Activated T-helper 1 cell treated with anti-CD3 and anti-CD28 coated beads, Interleukin-12 subunit alpha, Interleukin-12 subunit beta, Interleukin-2, Interleukin-4 antibody, amounts not matched to agents 30 ng/mL and 10 ng/mL and 1 ng/mL, durations not matched to agents 14 hours and 24 hours and 36 hours (primary cell): ENCODE data around the gene FRMD4A. TPM values are rescaled to one million over a fixed set of nuclear protein-coding genes. Genes with fewer than 3 reads are reported as not detected.

Experiments
- DNase-seq: peaks from one replicate; pipeline ENCODE4 v3.0.0; 2021; ENCODE audit warnings: low spot score
- H3K27ac Mint-ChIP-seq: one replicate; pipeline ENCODE4 v1.8.0; 2021; ENCODE audit warnings: mild to moderate bottlenecking, mixed read lengths
- H3K27me3 Mint-ChIP-seq: one replicate; pipeline ENCODE4 v1.8.0; 2022; ENCODE audit warnings: mild to moderate bottlenecking, moderate library complexity, mixed read lengths; ENCODE audit not compliant: insufficient read depth
- H3K36me3 Mint-ChIP-seq: one replicate; pipeline ENCODE4 v1.8.0; 2021; ENCODE audit warnings: low read depth, mixed read lengths
- H3K4me1 Mint-ChIP-seq: one replicate; pipeline ENCODE4 v1.8.0; 2021; ENCODE audit warnings: low read depth, mixed read lengths
- H3K4me3 Mint-ChIP-seq: one replicate; pipeline ENCODE4 v1.8.0; 2021; ENCODE audit warnings: mild to moderate bottlenecking, moderate library complexity, mixed read lengths
- H3K9me3 Mint-ChIP-seq: one replicate; pipeline ENCODE4 v1.8.0; 2021; ENCODE audit warnings: mixed read lengths
- intact Hi-C: fragments of 100-400 bp; cut with micrococcal nuclease; formaldehyde crosslinking; loops from one replicate; pipeline ENCODE4 v1.15.1; 2024
- total RNA-seq: library from RNA; stranded (reverse); gene quantifications from 2 replicates; pipeline ENCODE4 v1.2.3, GENCODE V29; 2022

Gene FRMD4A
- total RNA-seq, 1 donor from 2014 or later, result 0.31 TPM

DNA sequence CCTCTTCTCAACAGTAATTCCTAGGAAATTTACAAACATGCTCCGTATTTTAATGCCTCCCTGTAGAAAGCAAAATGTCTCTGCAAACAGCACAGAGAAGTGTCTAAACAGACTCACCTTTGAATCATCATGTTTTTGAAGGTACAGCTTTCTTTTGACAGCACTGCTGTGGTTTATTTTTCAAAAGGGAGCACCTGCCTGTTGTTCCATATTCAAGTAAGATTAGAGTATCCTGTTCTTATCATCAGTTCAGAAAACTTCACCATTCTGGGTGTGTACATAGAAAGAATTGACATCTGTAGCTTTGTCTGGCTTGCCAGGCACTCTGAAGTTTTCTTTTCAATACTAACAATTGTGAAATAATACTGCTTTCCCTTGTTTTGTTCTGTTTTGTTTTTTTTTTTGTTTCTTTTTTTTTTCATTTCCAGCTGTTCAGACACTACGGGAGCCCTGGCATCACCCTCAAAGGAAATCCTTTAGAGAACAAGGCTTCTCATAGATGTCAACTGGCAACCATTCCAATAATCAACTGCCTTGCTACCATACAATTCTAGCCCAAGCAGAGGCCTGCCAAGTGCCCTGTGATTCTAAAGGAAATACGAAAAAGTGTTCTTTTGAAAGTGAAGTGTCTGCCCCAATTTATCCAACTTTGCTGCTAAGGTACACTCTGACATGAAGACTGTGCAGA is 468.0 kb downstream of the FRMD4A start:
- H3K27me3 Mint-ChIP-seq, result peaks cover 7% of the 10 kb centered on the region

DNA sequence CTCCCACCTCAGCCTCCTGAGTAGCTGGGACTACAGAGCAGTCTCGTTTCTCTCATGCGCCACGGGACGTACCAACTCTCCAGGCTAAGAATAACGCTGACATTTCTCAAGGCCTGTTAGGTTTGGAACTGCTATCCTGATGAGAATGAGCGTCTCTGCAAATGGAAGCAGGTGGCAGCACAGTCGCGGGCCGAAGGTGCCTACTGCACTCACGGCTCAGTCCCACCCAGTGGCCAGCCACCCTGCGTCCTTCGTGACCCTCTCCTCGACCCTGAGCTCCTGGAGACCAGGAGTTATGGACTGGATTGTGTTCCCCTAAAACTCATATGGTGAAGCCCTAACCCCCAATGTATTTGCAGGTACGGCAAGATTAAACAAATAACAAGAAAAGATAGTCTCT is 469.8 kb downstream of the FRMD4A start:
- H3K27me3 Mint-ChIP-seq, result peaks cover 7% of the 10 kb centered on the region
- no peaks in the 10 kb centered on the region for H3K4me1 Mint-ChIP-seq
- H3K9me3 Mint-ChIP-seq, result no peaks in the 10 kb centered on the region
- H3K27ac Mint-ChIP-seq, result no peak overlapping the region
- no peaks in the 10 kb centered on the region for H3K36me3 Mint-ChIP-seq
- intact Hi-C loops, result no loop called here
- no peak overlapping the region for H3K4me3 Mint-ChIP-seq
- no peak for DNase-seq

More for the DNA sequence above, 468.0 kb downstream of the FRMD4A start:
- no peaks in the 10 kb centered on the region for H3K4me1 Mint-ChIP-seq
- no peak overlapping the region for H3K27ac Mint-ChIP-seq
- intact Hi-C loops, result no loop called here
- no peaks in the 10 kb centered on the region for H3K36me3 Mint-ChIP-seq
- H3K9me3 Mint-ChIP-seq, result no peaks in the 10 kb centered on the region
- no peak overlapping the region for H3K4me3 Mint-ChIP-seq
- no peak for DNase-seq

GRCh38 chr10:13859979-13860654 is 470.6 kb downstream of the FRMD4A start:
- Mint-ChIP-seq H3K4me1 (no peaks in the 10 kb centered on the region), H3K9me3 (no peaks in the 10 kb centered on the region), H3K36me3 (no peaks in the 10 kb centered on the region), H3K4me3 (no peak overlapping the region), H3K27me3 (peaks cover 7% of the 10 kb centered on the region), H3K27ac (no peak overlapping the region)
- intact Hi-C loops, result no loop called here
- DNase-seq, result no peak

DNA sequence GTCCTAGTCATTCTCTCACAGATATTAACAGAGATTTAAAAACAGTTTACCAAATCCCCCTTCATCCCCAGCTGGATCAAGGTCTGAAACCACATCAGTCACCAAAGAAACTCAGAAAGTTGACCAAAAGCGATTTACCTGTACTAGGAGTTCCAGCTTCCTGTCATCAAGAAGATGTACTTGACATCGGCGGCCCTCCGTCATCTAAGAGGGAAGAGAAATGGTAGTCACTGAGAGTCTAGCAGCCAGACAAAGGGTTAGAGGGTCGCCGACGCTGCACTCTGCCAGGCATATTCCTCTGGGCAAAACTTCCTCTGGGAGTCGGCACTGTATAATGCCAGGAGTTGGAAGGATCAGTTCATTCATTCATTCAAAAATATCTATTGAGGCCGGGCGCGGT is 472.0 kb downstream of the FRMD4A start:
- Mint-ChIP-seq H3K36me3 (no peaks in the 10 kb centered on the region), H3K4me3 (no peak overlapping the region), H3K9me3 (no peaks in the 10 kb centered on the region), H3K4me1 (no peaks in the 10 kb centered on the region), H3K27ac (no peak overlapping the region), H3K27me3 (peaks cover 3% of the 10 kb centered on the region)
- no peak for DNase-seq
- intact Hi-C loops, result no loop called here

DNA sequence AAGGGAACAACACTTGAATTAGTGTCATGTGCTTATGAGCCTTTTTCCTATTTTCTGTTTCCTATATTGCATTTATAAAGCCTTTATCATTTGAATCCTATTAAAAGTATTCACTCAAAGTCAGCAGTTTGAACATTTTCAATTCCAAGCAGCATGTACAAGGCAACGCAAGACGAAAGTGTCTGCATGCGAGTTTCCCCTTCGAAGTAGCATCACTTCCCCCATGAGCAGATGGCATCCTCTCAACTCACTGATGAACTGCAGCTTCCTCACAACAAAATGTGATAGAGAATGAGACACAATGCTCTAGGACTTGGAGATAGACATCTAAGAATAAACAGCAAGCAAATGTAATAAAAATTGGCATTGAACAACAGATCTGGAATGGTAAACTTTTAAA is 473.3 kb downstream of the FRMD4A start:
- Mint-ChIP-seq H3K4me1 (no peaks in the 10 kb centered on the region), H3K27ac (no peak overlapping the region), H3K27me3 (peaks cover 3% of the 10 kb centered on the region), H3K4me3 (no peak overlapping the region), H3K36me3 (no peaks in the 10 kb centered on the region), H3K9me3 (no peaks in the 10 kb centered on the region)
- DNase-seq, result no peak
- intact Hi-C loops, result no loop called here

DNA sequence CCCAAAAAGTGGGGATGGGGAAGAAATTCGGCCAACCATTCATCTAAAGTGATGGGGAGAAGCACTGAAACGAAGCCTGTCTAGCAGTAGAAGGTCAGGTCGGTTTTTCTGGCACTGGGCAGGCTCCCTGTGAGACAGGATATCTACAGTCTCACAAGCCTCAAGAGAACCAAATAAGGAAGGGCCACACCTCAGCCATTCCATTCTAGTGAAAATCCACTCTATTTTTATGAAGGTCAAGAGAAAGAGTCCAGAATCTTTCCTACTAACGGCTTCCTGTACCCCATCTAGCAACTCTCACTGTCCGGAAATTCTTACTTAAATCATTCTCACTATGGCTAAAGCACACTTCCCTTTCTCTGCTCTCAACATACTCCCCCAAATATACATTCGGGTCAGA is 476.9 kb downstream of the FRMD4A start:
- Mint-ChIP-seq H3K4me1 (no peaks in the 10 kb centered on the region), H3K27me3 (peaks cover under 1% of the 10 kb centered on the region), H3K36me3 (no peaks in the 10 kb centered on the region), H3K9me3 (no peaks in the 10 kb centered on the region), H3K27ac (no peak overlapping the region), H3K4me3 (no peak overlapping the region)
- intact Hi-C loops, result no loop called here
- DNase-seq, result no peak

- no peak overlapping the region for H3K4me3 Mint-ChIP-seq
- DNase-seq, result no peak
- peaks cover 6% of the 10 kb centered on the region for H3K27me3 Mint-ChIP-seq
- no peaks in the 10 kb centered on the region for H3K4me1 Mint-ChIP-seq
- no peak overlapping the region for H3K27ac Mint-ChIP-seq
- no peaks in the 10 kb centered on the region for H3K9me3 Mint-ChIP-seq
- intact Hi-C loops, result no loop called here
- H3K36me3 Mint-ChIP-seq, result no peaks in the 10 kb centered on the region
Observed at GRCh38 chr10:13852872-13853271, 477.9 kb downstream of the FRMD4A start.

DNA sequence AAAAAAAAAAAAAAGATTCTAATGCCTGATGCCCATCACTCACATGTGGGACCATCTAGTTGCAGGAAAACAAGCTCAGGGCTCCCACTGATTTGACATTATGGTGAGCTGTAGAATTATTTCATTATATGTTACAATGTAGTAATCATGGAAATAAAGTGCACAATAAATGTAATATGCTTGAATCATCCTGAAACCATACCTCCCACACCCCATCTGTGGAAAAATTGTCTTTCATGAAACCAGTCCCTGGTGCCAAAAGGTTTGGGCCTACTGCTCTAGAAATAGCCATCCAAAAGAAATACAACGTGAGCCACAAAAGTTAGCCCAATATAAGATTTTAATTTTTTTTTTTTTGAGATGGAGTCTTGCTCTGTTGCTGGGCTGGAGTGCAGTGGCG is 478.8 kb downstream of the FRMD4A start:
- Mint-ChIP-seq H3K9me3 (no peaks in the 10 kb centered on the region), H3K36me3 (no peaks in the 10 kb centered on the region), H3K27me3 (peaks cover 9% of the 10 kb centered on the region), H3K4me1 (no peaks in the 10 kb centered on the region), H3K4me3 (no peak overlapping the region), H3K27ac (no peak overlapping the region)
- DNase-seq, result no peak
- intact Hi-C loops, result no loop called here

DNA sequence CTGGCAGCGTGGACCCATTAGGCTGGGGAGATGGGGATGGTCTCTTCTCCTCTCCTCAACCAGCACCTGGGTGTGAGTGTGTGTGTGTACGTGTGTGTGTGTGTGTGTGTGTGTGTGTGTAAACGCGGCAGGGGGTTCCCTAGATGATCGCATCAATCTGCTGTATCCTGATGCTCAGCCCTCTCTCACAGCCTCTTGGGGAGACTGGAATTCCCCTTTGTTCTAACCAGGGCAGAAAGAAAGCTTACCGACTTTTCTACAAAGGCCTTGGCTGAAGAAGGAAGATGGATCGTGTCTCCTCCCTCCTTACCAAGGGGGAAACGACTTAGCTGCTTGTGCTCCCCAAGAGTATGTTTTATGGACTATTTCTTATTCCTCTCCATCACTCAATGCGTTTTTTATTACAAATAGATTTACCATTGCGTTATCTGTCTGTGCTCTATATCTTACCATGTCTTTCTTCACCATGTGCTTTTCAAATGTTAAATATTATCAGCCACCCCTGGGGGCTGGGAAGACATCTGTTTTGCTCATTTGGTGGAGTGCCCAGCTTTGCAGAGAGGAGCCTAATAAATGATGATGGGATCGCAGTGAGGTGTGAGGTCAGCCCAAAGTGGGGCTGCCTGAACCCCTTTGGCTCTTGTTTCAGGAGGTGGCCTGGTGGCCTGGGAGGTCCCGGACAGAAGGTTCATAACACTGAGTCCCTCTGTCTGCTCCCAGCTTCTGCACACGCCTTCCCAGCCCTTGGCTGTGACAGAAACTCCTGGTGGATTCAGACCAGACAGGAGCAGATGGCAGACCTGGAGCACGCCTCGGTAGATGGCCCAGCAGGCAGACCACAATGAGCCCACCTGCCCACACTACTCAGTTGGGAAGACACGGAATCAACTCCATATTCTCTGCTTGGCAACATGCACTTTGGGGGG is 481.9 kb downstream of the FRMD4A start:
- no peaks in the 10 kb centered on the region for H3K4me1 Mint-ChIP-seq
- no peak overlapping the region for H3K4me3 Mint-ChIP-seq
- no peak for DNase-seq
- intact Hi-C loops, result no loop called here
- H3K27me3 Mint-ChIP-seq, result peaks cover 9% of the 10 kb centered on the region
- no peak overlapping the region for H3K27ac Mint-ChIP-seq
- H3K9me3 Mint-ChIP-seq, result no peaks in the 10 kb centered on the region
- H3K36me3 Mint-ChIP-seq, result no peaks in the 10 kb centered on the region

DNA sequence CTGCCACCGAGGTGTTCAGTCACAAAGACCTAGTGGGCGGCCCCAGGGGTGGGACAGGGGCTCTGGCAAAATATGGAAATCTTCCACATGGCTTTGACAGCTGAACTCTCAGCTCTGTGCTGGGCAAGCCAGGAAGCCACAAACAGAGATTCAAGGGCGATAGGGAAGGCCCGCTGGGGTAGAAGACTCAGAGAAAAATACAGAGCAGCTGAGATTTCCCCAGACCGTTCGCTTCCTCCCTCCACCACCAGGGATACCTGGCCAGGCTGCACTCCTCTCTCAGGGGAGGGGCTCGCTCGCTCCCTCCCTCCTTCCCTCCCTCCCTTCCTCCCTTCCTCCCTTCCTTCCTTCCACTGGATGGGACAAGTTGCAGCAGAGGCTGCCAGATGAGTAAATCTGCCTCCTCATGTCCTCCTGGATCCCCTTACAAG is 483.5 kb downstream of the FRMD4A start:
- Mint-ChIP-seq H3K27me3 (peaks cover 9% of the 10 kb centered on the region), H3K4me1 (no peaks in the 10 kb centered on the region), H3K27ac (no peak overlapping the region), H3K4me3 (no peak overlapping the region), H3K9me3 (peaks cover 2% of the 10 kb centered on the region), H3K36me3 (no peaks in the 10 kb centered on the region)
- no peak for DNase-seq
- intact Hi-C loops, result no loop called here

DNA sequence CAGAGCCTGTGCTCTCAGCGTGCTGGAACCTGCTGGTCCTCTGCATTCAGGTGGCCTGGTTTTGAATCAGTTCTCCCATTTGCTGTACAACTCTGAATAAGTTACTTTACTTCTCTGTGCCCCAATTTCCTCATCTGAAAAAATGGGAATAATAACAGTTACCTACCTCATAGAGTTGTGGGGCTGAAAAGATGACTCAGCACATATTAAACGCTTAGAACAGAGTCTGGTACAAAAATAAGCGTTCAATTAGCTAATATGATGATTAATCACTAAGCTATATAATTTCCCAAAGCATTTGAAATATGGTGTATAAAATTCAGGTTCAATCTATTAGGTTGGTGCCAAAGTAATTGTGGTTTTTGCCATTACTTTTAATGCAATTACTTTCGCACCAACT is 484.8 kb downstream of the FRMD4A start:
- H3K27me3 Mint-ChIP-seq, result peaks cover 9% of the 10 kb centered on the region
- H3K36me3 Mint-ChIP-seq, result no peaks in the 10 kb centered on the region
- H3K9me3 Mint-ChIP-seq, result peaks cover 8% of the 10 kb centered on the region
- H3K4me3 Mint-ChIP-seq, result no peak overlapping the region
- DNase-seq, result no peak
- H3K4me1 Mint-ChIP-seq, result no peaks in the 10 kb centered on the region
- intact Hi-C loops, result no loop called here
- no peak overlapping the region for H3K27ac Mint-ChIP-seq

GRCh38 chr10:13844651-13845050 is 486.1 kb downstream of the FRMD4A start:
- Mint-ChIP-seq H3K9me3 (peaks cover 11% of the 10 kb centered on the region), H3K36me3 (no peaks in the 10 kb centered on the region), H3K4me3 (no peak overlapping the region), H3K27me3 (peaks cover 9% of the 10 kb centered on the region), H3K27ac (no peak overlapping the region), H3K4me1 (no peaks in the 10 kb centered on the region)
- no peak for DNase-seq
- intact Hi-C loops, result no loop called here

DNA sequence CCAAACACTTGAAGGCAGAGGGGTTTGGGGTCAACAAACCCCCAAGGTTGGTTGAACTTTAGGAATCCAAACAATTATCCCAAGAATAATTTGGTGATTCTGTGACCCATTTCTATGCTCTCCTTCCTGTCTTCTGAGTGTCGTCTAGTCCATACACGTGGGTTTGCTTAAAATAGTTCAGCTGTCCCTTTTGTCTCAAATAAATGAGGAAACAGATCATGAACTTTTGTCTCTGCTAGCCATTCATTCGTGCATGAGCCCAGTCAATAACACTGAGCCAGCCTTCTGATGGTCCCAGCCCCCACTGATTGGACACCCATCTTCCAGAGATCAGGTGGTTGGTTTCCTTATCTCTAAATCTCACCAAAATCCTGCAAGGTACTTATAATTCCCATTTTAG is 488.6 kb downstream of the FRMD4A start:
- Mint-ChIP-seq H3K4me3 (no peak overlapping the region), H3K9me3 (peaks cover 11% of the 10 kb centered on the region), H3K27me3 (no peaks in the 10 kb centered on the region), H3K36me3 (no peaks in the 10 kb centered on the region), H3K4me1 (no peaks in the 10 kb centered on the region), H3K27ac (no peak overlapping the region)
- no peak for DNase-seq
- intact Hi-C loops, result no loop called here
